HuH-7 (cell line): Measurements from ENCODE around the gene YIPF7.
A peak's percentile ranks its signal among the peaks of the same experiment; 100 is the strongest.

ENCODE experiments used
- DNase-seq: peaks from one replicate; pipeline ENCODE4 v3.0.0; 2011; ENCODE audit warnings: low spot score

Gene YIPF7

GRCh38 chr4:44651425-44651824 is at the start of gene YIPF7:
YIPF7 (minus strand) TSS chr4:44651625; CDS start chr4:44650100, 1,525 bp downstream.
- DNase-seq: no peak

- DNase-seq: no peak
Measured at GRCh38 chr4:44701037-44701436, 49.6 kb upstream of the YIPF7 start.

- DNase-seq: no peak
Measured at GRCh38 chr4:44700427-44700826, 49.0 kb upstream of the YIPF7 start.

- DNase-seq: no peak
Measured at GRCh38 chr4:44684648-44685047, 33.2 kb upstream of the YIPF7 start.

GRCh38 chr4:44679060-44679459 is 27.6 kb upstream of the YIPF7 start:
- DNase-seq: no peak

- peak; percentile 82 for DNase-seq
Measured at GRCh38 chr4:44678094-44679041, 26.9 kb upstream of the YIPF7 start, which contains the start of gene GUF1. GUF1 (plus strand) TSS chr4:44678420; CDS start chr4:44678623, 203 bp downstream.

- DNase-seq: no peak
Measured at GRCh38 chr4:44675366-44675765, 23.9 kb upstream of the YIPF7 start.

- no peak for DNase-seq
Measured at GRCh38 chr4:44674471-44674870, 23.0 kb upstream of the YIPF7 start.

GRCh38 chr4:44671636-44672035 is 20.2 kb upstream of the YIPF7 start:
- no peak for DNase-seq

- no peak for DNase-seq
Measured at GRCh38 chr4:44670506-44671199, 19.2 kb upstream of the YIPF7 start.

- DNase-seq: no peak
Measured at GRCh38 chr4:44668526-44668925, 17.1 kb upstream of the YIPF7 start.

GRCh38 chr4:44663539-44664263 is 12.3 kb upstream of the YIPF7 start:
- DNase-seq: no peak

- DNase-seq: no peak
Measured at GRCh38 chr4:44662623-44663005, 11.2 kb upstream of the YIPF7 start.

- DNase-seq: no peak
Measured at GRCh38 chr4:44661940-44662622, 10.7 kb upstream of the YIPF7 start.

GRCh38 chr4:44660396-44660795 is 9.0 kb upstream of the YIPF7 start:
- DNase-seq: no peak

GRCh38 chr4:44652002-44652401 is 577 bp upstream of the YIPF7 start:
- DNase-seq: no peak

GRCh38 chr4:44646151-44646550 is 5.3 kb downstream of the YIPF7 start:
- DNase-seq: no peak

- DNase-seq: no peak
Measured at GRCh38 chr4:44638091-44638490, 13.3 kb downstream of the YIPF7 start.

- no peak for DNase-seq
Measured at GRCh38 chr4:44632733-44633132, 18.7 kb downstream of the YIPF7 start.

- DNase-seq: no peak
Measured at GRCh38 chr4:44632089-44632488, 19.3 kb downstream of the YIPF7 start.

- peak; percentile 27 for DNase-seq
Measured at GRCh38 chr4:44629280-44629866, 22.1 kb downstream of the YIPF7 start.
